Body of pancreas (tissue), 4 donors: ENCODE data around the gene DUSP3. TPM values are rescaled to one million over a fixed set of nuclear protein-coding genes. Genes with fewer than 3 reads are reported as not detected.

Experiments
- ATAC-seq: fragments of 150-250 bp; one replicate; pipeline ENCODE4 v1.9.1; 2016
- DNase-seq, 4 donors: peaks; one replicate each; pipeline ENCODE4 v3.0.0-alpha.2; 2019
- H3K27ac ChIP-seq, 4 donors: fragments of 200-600 bp; sonication (generic); 1 replicate in 3 of 4; 2 replicates in 1 of 4; pipeline versions ENCODE4 v1.5.1 to v1.6.1; 2016 to 2019; ENCODE audit warnings: mild to moderate bottlenecking in 1 of 4, mixed read lengths in 1 of 4, moderate library complexity in 1 of 4
- H3K27me3 ChIP-seq, 2 donors: fragments of 200-600 bp; sonication (generic); one replicate each; pipeline ENCODE4 v1.6.0; 2016; ENCODE audit warnings: mild to moderate bottlenecking in 1 of 2
- H3K36me3 ChIP-seq, 2 donors: fragments of 200-600 bp; sonication (generic); replicated peaks in 1 of 2; 2 replicates each; pipeline ENCODE4 v1.5.1; 2016; ENCODE audit warnings: low read depth in 2 of 2; ENCODE audit not compliant: insufficient read depth in 1 of 2
- H3K4me1 ChIP-seq: fragments of 200-600 bp; sonication (generic); one replicate; pipeline ENCODE4 v1.6.0; 2016
- H3K4me3 ChIP-seq, 2 donors: fragments of 200-600 bp; sonication (generic); 1 replicate in 1 of 2; 2 replicates in 1 of 2; pipeline ENCODE4 v1.5.1; 2016 to 2019
- H3K9me3 ChIP-seq, 3 donors: fragments of 200-600 bp; sonication (generic); 1 replicate in 2 of 3; 2 replicates in 1 of 3; pipeline ENCODE4 v1.5.1; 2016
- POLR2A ChIP-seq, 3 donors: fragments of 450-650 bp; IDR thresholded peaks; one replicate each; pipeline ENCODE4 v1.6.1; 2016; ENCODE audit warnings: antibody characterized with exemption in 3 of 3, mild to moderate bottlenecking in 2 of 3
- WGBS, 2 donors: methylation state at CpG; one replicate each; pipeline ENCODE4 v1.1.5; 2017; 5-methylcytosine and 5-hydroxymethylcytosine counted together
- intact Hi-C: fragments of 100-400 bp; cut with DNase I; formaldehyde crosslinking; loops from one replicate; pipeline ENCODE4 v1.15.1; 2023
- total RNA-seq, 2 donors: library from RNA; depleted of rRNA; stranded (reverse); fragments of >200 nt; gene quantifications; one replicate each; pipeline ENCODE4 v1.1.0, GENCODE V29; 2016
- TF ChIP-seq, protein P1 (sequence below), 7 experiments: fragments of 450-650 bp in 4 of 7; fragments of 200-600 bp in 3 of 7; sonication (generic) in 3 of 7; IDR thresholded peaks; one replicate each; pipeline ENCODE4 v1.5.1; 2016 to 2019; ENCODE audit warnings: antibody characterized with exemption in 7 of 7

Gene DUSP3
- total RNA-seq, 2 donors from 2014 or later = 32.2 to 54.1 TPM

DNA sequence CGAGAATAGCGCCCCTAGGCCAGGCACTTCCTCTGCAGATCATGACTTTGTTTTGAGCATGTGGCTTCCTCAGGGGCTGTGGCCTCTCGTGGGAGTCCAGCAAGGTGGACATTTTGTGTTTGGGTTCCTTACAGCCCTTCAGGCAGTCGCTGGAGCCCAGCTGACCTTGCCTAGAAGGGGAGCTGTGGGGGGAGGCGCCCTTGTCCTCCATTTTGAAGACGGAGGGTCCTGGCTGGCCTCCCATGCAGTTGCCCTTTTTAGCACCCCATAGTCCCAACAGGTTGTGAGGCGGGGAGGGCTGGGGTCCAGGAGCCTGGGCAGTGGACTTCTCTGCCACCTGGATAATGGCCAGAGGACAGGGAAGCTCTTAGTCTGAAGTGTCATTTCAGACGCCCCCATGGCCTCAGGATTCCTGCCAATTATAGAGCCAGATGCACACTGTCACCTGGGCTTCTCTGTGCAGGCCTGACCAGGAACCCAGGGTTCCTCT, 21.6 kb downstream of the DUSP3 start:
- Histone ChIP-seq H3K4me3 (no peak overlapping the region), H3K36me3 (no peaks in the 10 kb centered on the region), H3K4me1 (peaks cover 14% of the 10 kb centered on the region), H3K9me3 (no peaks in the 10 kb centered on the region), H3K27me3 (peaks cover 0 to 9% of the 10 kb centered on the region in 2 donors), H3K27ac (no peak overlapping the region)
- no peak for TF ChIP-seq POLR2A (IDR thresholded peaks at IDR 0.05)
- TF ChIP-seq, protein P1, sequence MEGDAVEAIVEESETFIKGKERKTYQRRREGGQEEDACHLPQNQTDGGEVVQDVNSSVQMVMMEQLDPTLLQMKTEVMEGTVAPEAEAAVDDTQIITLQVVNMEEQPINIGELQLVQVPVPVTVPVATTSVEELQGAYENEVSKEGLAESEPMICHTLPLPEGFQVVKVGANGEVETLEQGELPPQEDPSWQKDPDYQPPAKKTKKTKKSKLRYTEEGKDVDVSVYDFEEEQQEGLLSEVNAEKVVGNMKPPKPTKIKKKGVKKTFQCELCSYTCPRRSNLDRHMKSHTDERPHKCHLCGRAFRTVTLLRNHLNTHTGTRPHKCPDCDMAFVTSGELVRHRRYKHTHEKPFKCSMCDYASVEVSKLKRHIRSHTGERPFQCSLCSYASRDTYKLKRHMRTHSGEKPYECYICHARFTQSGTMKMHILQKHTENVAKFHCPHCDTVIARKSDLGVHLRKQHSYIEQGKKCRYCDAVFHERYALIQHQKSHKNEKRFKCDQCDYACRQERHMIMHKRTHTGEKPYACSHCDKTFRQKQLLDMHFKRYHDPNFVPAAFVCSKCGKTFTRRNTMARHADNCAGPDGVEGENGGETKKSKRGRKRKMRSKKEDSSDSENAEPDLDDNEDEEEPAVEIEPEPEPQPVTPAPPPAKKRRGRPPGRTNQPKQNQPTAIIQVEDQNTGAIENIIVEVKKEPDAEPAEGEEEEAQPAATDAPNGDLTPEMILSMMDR (IDR thresholded peaks at IDR 0.05) = no peak
- intact Hi-C loops = loop anchor here (10.0 kb wide), 1 partner anchor 172 kb away; no protein-coding TSS in a partner anchor
- ATAC-seq = no peak
- no peak for DNase-seq
- 54 to 61% methylated on average over 3 to 8 of the region's 8 CpGs for WGBS, 2 donors

DNA sequence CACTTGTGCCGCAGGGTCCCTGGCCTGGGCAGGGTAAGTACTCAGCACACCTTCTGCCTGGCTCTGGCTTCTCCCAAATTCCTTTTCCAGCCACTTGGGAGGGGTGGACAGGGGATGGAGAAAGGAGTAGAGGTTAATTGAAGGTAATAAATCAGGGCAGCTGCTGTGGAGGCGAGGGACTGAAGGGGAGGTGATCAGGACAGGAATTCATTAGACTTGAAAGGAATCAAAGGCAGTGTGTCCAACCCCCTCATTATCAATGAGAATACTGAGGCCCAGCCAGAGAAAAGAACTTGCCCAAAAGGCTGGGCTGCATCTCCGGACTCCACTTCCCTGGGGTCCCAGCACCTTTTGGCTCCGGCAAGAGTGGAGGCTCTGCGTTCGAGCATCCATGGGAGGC, 22.6 kb downstream of the DUSP3 start:
- H3K27ac ChIP-seq = no peak overlapping the region
- no peaks in the 10 kb centered on the region for H3K36me3 ChIP-seq
- DNase-seq (no peak), ATAC-seq (no peak)
- no peaks in the 10 kb centered on the region for H3K9me3 ChIP-seq
- intact Hi-C loops = loop anchor here (10.0 kb wide), 1 partner anchor 171 kb away; no protein-coding TSS in a partner anchor
- no peak for TF ChIP-seq POLR2A (IDR thresholded peaks at IDR 0.05)
- TF ChIP-seq, protein P1 (IDR thresholded peaks at IDR 0.05) = no peak
- 62 to 67% methylated on average over 4 to 6 of the region's 6 CpGs for WGBS, 2 donors
- H3K4me3 ChIP-seq = no peak overlapping the region
- H3K27me3 ChIP-seq = peaks cover 0 to 9% of the 10 kb centered on the region in 2 donors
- peaks cover 14% of the 10 kb centered on the region for H3K4me1 ChIP-seq

DNA sequence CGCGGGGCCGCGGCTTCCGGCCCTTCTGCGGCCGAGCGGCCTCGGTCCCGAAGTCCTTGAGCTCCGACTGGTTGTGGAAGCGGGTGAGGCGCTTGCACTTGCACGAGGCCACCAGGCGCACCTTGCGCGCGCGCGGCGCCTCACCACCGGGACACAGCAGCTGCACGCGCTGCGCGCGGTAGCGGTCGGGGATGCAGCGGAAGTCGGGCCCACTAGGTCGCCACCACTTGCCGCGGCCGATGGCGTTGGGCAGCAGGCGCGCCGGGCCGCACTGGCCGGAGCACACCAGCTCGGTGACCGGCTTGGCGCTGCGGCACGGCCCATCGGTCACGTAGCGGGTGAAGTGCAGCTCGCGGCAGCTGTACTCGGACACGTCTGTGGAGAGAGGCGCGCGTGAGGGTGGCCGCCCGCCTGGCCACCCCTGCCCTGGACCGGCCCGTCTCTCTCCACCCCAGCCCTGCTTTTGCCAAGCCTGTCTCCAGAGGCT, 23.3 kb downstream of the DUSP3 start:
- TF ChIP-seq, protein P1 (IDR thresholded peaks at IDR 0.05) = peak in 3 of 7 experiments; percentile 6 to 13 (median 12)
- TF ChIP-seq POLR2A (IDR thresholded peaks at IDR 0.05) = no peak
- WGBS, 2 donors = 14 to 40% methylated on average over 2 to 56 of the region's 60 CpGs
- no peaks in the 10 kb centered on the region for H3K9me3 ChIP-seq
- peaks cover 14% of the 10 kb centered on the region for H3K4me1 ChIP-seq
- H3K27me3 ChIP-seq = peaks cover 0 to 9% of the 10 kb centered on the region in 2 donors
- H3K4me3 ChIP-seq = no peak overlapping the region
- intact Hi-C loops = loop anchor here (10.0 kb wide), 1 partner anchor 171 kb away; no protein-coding TSS in a partner anchor
- H3K36me3 ChIP-seq = no peaks in the 10 kb centered on the region
- peak in 1 of 4 donors; percentile 33 for DNase-seq
- no peak overlapping the region for H3K27ac ChIP-seq
- peak; percentile 43 for ATAC-seq

DNA sequence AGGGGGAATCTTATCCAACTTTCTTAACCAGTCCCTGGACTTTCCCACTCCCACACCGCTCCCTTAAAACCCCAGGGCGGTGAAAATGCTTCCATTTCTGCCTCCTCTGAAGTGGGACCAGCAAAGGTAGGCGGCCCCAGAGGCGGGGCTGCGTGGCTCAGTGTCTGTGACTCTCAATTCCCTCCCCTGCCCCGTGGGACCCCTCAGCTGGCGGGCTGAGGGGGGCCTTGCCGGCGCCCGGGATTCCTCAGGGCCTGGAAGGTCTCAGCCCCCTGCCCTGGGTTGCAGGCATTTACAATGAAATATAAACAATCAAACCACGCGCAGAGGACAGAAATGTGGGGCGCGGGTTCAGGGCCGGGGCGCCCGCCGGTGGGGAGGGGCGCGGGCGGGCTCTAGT, 23.8 kb downstream of the DUSP3 start:
- intact Hi-C loops = loop anchor here (10.0 kb wide), 1 partner anchor 170 kb away; no protein-coding TSS in a partner anchor
- Histone ChIP-seq H3K9me3 (no peaks in the 10 kb centered on the region), H3K4me1 (peaks cover 14% of the 10 kb centered on the region), H3K27ac (no peak overlapping the region), H3K36me3 (no peaks in the 10 kb centered on the region), H3K4me3 (no peak overlapping the region), H3K27me3 (peaks cover 0 to 9% of the 10 kb centered on the region in 2 donors)
- no peak for ATAC-seq
- no peak for DNase-seq
- TF ChIP-seq, protein P1 (IDR thresholded peaks at IDR 0.05) = no peak
- no peak for TF ChIP-seq POLR2A (IDR thresholded peaks at IDR 0.05)
- 20 to 41% methylated on average over 8 to 21 of the region's 21 CpGs for WGBS, 2 donors
